Retinal pigment epithelial cell (primary cell): Measurements from ENCODE around the gene ALK.

Source experiments
- DNase-seq: peaks from one replicate; pipeline ENCODE4 v3.0.0-alpha.2; 2010; ENCODE audit warnings: low read depth
- H3K4me3 ChIP-seq: 2 replicates; pipeline ENCODE4 v1.5.1; 2011; ENCODE audit warnings: mild to moderate bottlenecking, low read length, control low read depth, moderate library complexity
- TF ChIP-seq, protein P1 (sequence below): conservative IDR thresholded peaks from 2 replicates; pipeline ENCODE4 v1.5.1; 2011; ENCODE audit warnings: low read depth, low read length, control low read depth, inconsistent platforms

The ALK gene

DNA sequence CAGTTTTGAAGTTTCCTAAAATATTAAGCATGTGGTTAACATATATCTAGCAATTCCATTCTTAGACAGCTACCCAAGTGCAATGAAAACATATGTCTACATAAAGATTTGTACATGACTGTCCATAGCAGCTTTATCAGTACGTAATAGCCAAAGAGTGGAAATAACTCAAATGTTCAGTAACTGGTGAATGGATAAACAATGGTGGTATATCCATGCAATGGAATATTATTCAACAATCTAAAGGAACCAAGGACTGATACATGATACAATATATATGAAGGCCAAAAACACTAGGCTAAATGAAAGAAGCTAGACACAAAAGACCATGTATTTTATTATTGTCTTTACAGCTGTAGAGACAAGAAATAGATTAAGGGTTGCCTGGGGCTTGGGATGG lies 361.4 kb downstream of the ALK start:
- TF ChIP-seq, protein P1, sequence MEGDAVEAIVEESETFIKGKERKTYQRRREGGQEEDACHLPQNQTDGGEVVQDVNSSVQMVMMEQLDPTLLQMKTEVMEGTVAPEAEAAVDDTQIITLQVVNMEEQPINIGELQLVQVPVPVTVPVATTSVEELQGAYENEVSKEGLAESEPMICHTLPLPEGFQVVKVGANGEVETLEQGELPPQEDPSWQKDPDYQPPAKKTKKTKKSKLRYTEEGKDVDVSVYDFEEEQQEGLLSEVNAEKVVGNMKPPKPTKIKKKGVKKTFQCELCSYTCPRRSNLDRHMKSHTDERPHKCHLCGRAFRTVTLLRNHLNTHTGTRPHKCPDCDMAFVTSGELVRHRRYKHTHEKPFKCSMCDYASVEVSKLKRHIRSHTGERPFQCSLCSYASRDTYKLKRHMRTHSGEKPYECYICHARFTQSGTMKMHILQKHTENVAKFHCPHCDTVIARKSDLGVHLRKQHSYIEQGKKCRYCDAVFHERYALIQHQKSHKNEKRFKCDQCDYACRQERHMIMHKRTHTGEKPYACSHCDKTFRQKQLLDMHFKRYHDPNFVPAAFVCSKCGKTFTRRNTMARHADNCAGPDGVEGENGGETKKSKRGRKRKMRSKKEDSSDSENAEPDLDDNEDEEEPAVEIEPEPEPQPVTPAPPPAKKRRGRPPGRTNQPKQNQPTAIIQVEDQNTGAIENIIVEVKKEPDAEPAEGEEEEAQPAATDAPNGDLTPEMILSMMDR: no peak
- H3K4me3 ChIP-seq: no peak overlapping the region

GRCh38 chr2:29559578-29559977 lies 361.8 kb downstream of the ALK start:
- TF ChIP-seq, protein P1: no peak
- no peak for DNase-seq
- H3K4me3 ChIP-seq: no peak overlapping the region

More for the DNA sequence above, 361.4 kb downstream of the ALK start:
- no peak for DNase-seq

DNA sequence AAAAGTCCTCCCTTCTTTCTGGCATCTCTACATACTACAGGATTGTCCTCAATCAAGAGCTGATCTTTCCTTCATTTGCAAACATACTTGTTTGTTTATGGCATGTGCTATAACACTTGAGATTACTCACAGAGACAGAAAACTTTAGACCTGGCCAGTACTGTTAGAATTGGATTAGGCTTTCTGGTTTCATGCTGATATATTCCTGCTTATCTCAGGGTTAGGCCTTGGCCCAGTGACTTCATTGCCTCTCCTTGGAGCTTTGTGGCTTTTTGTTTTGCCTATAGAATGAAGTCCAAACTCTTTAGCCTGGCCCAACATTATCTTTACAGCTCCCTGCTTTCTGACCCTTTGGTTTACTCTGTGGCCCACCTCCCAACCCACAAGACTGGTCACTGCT lies 363.3 kb downstream of the ALK start:
- TF ChIP-seq, protein P1: no peak
- no peak overlapping the region for H3K4me3 ChIP-seq
- DNase-seq: no peak

GRCh38 chr2:29557268-29557667 lies 364.1 kb downstream of the ALK start:
- no peak for DNase-seq
- TF ChIP-seq, protein P1: no peak
- H3K4me3 ChIP-seq: no peak overlapping the region

DNA sequence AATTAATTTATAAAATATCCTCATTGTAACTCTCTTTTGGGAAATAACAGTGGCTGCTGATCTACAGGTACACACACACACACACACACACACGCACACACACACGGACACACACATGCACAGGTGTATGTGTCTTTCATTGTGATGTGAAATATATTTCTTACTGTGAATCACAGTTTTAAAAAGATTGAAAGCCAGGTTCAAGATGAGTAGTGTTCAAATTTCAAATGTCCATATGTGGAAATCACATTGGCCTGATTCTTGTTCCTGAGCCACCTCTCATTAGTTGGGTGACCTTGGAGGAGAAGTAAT lies 372.4 kb downstream of the ALK start:
- TF ChIP-seq, protein P1: no peak
- no peak for DNase-seq
- no peak overlapping the region for H3K4me3 ChIP-seq

GRCh38 chr2:29544917-29545316 lies 376.5 kb downstream of the ALK start:
- TF ChIP-seq, protein P1: no peak
- DNase-seq: no peak
- H3K4me3 ChIP-seq: no peak overlapping the region

DNA sequence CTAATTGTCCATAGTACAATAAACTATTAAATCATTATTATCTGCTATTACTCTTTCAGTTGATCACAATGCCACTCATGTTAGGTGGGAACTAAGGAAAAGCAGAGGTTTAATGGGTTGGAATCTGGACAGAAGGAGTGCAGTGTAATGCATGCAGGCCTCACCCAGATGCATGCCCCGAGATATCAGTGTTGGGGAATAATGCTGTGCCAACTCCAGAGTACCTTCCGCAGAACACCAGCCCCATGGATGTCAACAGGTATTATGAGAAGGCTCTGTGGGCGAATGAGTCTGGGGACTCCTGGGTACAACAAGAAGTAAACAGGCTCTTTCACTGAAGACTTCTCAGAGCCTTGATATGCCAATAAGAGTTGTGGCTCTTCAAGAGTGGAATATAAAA lies 377.4 kb downstream of the ALK start:
- DNase-seq: no peak
- no peak overlapping the region for H3K4me3 ChIP-seq
- TF ChIP-seq, protein P1: no peak
